ENCODE results near the gene LRTM1.

LRTM1 gene

DNA sequence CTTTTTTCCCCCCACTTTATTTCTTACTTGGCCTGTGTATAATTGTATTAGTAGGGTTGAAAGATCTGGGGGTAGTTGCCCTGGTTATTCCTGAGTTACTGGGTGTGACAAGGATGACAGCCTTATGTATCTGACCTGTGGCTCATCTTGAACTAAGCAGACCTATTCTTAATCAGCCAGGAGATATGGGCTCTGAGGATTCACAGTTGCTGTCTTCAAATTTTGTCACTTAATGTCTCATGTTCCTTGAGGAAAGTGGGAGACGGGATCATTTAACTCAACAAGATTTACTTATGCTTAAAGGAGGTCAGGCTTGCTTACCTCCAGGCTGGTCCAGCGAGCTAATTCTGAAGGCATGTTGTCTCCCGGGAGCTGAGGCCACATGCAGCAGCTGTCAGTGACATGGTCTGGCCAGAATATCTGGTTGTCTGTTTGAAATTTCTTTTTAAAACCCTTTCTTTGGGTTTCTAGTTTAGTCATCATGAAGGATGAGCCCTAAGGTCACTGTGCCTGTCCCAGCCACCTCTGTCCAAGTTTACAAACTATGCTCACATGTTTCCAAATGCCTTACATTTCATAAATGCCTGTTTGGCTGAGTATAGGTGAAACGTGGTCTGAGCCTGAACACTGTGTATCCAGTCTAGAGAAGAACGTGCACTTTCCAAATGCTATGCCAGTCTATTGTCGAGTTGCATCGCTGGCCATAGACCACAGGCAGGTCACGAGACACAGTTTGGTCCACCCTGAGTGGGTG, 26.8 kb downstream of the LRTM1 start:
- Histone ChIP-seq H3K27me3 (no peaks in the 10 kb centered on the region), H3K4me1 (no peaks in the 10 kb centered on the region), H3K4me3 (ENCODE audit: low read depth, low read length) (no peak overlapping the region), H3K36me3 (no peaks in the 10 kb centered on the region), H3K9me3 (no peaks in the 10 kb centered on the region)
- no peak for DNase-seq
- TF ChIP-seq, protein P1, sequence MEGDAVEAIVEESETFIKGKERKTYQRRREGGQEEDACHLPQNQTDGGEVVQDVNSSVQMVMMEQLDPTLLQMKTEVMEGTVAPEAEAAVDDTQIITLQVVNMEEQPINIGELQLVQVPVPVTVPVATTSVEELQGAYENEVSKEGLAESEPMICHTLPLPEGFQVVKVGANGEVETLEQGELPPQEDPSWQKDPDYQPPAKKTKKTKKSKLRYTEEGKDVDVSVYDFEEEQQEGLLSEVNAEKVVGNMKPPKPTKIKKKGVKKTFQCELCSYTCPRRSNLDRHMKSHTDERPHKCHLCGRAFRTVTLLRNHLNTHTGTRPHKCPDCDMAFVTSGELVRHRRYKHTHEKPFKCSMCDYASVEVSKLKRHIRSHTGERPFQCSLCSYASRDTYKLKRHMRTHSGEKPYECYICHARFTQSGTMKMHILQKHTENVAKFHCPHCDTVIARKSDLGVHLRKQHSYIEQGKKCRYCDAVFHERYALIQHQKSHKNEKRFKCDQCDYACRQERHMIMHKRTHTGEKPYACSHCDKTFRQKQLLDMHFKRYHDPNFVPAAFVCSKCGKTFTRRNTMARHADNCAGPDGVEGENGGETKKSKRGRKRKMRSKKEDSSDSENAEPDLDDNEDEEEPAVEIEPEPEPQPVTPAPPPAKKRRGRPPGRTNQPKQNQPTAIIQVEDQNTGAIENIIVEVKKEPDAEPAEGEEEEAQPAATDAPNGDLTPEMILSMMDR (IDR thresholded peaks at IDR 0.05; ENCODE audit: low read depth, low read length) = no peak

DNA sequence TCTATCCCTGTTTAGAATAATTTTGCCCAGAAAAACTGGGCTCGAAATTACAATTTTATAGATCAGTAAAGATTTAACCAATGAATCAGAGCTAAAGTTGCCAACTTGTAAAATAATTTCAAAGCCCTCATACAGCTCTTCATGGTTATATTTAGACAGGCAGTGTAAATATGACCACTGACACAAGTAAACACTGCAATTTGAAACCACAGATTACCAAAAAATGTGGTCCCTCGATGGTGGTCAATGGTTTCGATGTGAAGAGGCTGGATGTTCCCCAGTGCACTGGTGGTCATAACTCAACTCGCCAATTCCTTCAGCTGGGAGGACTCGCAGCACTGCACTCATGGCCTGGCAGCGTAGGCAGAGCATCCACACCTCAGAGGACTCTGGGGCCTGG, 28.6 kb downstream of the LRTM1 start:
- Histone ChIP-seq H3K4me3 (ENCODE audit: low read depth, low read length) (no peak overlapping the region), H3K27me3 (no peaks in the 10 kb centered on the region), H3K4me1 (no peaks in the 10 kb centered on the region), H3K36me3 (no peaks in the 10 kb centered on the region), H3K9me3 (no peaks in the 10 kb centered on the region)
- TF ChIP-seq, protein P1 (IDR thresholded peaks at IDR 0.05; ENCODE audit: low read depth, low read length) = no peak
- no peak for DNase-seq

DNA sequence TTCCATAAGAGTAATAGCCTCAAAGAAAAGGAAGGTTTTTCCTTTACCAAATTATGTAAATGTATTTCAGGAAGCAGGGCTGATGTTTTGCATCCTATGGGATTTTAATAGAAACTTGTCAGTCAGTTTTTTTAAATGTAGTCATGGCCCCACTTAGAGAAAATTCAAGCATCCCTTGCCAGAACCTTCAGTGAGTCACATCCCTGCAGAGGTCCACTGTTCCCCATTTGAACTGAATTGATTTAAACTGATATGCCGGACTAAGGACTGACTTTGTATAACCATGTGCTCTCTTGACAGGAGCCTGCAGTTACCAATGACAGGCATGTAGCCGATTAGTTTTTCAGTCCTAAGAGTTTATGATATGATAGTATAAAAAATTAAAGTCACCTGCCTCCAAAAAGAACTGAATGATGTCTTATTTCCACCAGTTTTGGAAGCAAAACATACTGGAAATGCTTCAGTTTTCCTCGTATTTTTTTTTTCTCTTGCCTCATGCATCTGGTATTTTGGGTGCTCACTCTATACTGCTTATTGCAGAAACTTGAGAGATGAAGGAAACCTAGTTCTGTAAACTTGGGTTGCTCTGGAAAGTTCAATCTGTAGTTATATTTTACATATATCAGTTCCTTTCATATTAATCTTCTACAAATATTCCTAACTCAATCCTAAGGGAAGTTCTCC, 30.7 kb downstream of the LRTM1 start:
- TF ChIP-seq, protein P1 (IDR thresholded peaks at IDR 0.05; ENCODE audit: low read depth, low read length) = no peak
- Histone ChIP-seq H3K9me3 (no peaks in the 10 kb centered on the region), H3K27me3 (no peaks in the 10 kb centered on the region), H3K36me3 (no peaks in the 10 kb centered on the region), H3K4me3 (ENCODE audit: low read depth, low read length) (no peak overlapping the region), H3K4me1 (no peaks in the 10 kb centered on the region)
- no peak for DNase-seq

DNA sequence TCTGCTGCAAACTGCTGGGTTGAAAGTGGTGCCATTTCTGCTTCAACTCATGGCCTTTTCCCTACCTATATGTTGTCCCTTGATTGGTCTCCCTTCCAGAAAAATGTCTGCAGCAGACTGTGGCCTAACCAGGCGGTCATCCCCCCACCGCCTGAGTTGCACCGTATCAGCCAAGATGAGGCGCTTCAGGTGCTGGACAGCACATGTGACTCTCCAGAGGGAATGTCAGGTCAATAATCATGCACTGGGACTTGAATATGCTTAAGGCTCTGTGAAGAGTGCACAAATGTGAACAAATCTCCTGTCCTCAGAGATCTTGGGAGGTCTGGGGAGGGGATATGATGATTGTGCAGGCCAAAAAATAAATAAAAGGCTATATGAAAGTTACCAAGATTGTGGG, 32.2 kb downstream of the LRTM1 start:
- no peaks in the 10 kb centered on the region; the same call in 1 of the 2 replicates for H3K4me1 ChIP-seq
- no peaks in the 10 kb centered on the region for H3K27me3 ChIP-seq
- no peaks in the 10 kb centered on the region for H3K9me3 ChIP-seq
- H3K36me3 ChIP-seq = no peaks in the 10 kb centered on the region
- DNase-seq = no peak
- no peak overlapping the region for H3K4me3 ChIP-seq (ENCODE audit: low read depth, low read length)
- TF ChIP-seq, protein P1 (IDR thresholded peaks at IDR 0.05; ENCODE audit: low read depth, low read length) = no peak

DNA sequence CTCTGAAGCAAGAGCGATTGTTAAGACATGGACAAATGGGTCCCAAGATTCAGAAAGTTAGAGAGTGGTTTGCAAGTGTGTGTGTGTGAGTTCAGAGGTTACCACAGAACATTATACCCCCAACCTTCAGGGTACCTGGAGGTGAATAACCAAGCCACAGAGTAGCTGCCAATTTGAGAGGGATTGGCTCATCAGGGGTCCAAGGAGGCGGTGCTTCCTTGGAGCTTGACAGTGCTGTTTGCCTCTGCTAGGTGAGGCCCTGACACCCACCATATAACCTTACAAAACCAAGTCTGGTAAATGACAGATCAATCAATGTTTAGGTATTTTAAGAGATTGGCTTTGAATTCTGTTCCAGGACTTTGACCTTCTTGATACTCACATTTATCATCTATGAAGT, 35.7 kb downstream of the LRTM1 start:
- TF ChIP-seq, protein P1 (IDR thresholded peaks at IDR 0.05; ENCODE audit: low read depth, low read length) = no peak
- H3K36me3 ChIP-seq = no peaks in the 10 kb centered on the region
- no peaks in the 10 kb centered on the region for H3K27me3 ChIP-seq
- H3K4me3 ChIP-seq (ENCODE audit: low read depth, low read length) = no peak overlapping the region
- H3K4me1 ChIP-seq = no peaks in the 10 kb centered on the region; the same call in 1 of the 2 replicates
- no peaks in the 10 kb centered on the region for H3K9me3 ChIP-seq
- DNase-seq = no peak

DNA sequence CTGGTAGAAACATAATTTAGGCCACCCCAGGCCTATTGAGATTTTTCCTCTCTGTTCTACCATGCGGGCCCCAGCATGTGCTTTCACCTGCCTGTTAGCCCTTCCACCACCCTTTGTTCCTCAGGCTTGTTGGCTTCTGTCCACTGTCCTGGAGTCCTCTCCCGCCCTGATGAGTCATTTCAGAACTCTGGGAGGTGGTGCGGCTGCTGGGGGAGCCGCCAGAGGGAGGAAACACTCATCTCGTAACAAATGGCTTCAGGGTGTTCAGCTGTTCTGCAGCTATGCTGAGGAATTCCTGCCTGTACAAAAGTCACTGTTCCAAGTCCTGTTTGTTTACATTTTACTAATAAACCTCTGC, 36.3 kb downstream of the LRTM1 start:
- Histone ChIP-seq H3K36me3 (no peaks in the 10 kb centered on the region), H3K4me1 (no peaks in the 10 kb centered on the region; the same call in 1 of the 2 replicates)
- DNase-seq = peak; percentile 58

More for the DNA sequence above, 36.3 kb downstream of the LRTM1 start:
- TF ChIP-seq, protein P1 (IDR thresholded peaks at IDR 0.05; ENCODE audit: low read depth, low read length) = peak; percentile 21
- H3K27me3 ChIP-seq = no peaks in the 10 kb centered on the region
- H3K9me3 ChIP-seq = no peaks in the 10 kb centered on the region
- no peak overlapping the region for H3K4me3 ChIP-seq (ENCODE audit: low read depth, low read length)
